Spleen (tissue), 11 donors: ENCODE data around the gene CEP20. TPM values are rescaled to one million over a fixed set of nuclear protein-coding genes. Genes with fewer than 3 reads are reported as not detected.

Experiments used
- DNase-seq: peaks from one replicate; pipeline ENCODE4 v3.0.0-alpha.2; 2020
- H3K27ac ChIP-seq, 8 donors: fragments of 200-600 bp; sonication (generic) in 7 of 8; 1 replicate in 4 of 8; 2 replicates in 4 of 8; pipeline versions ENCODE4 v1.5.0 to v1.8.0; 2016 to 2021; ENCODE audit warnings: inconsistent platforms in 4 of 8, mild to moderate bottlenecking in 4 of 8, moderate library complexity in 1 of 8
- H3K27me3 ChIP-seq, 7 donors: fragments of 200-600 bp; sonication (generic) in 6 of 7; replicated peaks in 1 of 7; 1 replicate in 4 of 7; 2 replicates in 3 of 7; pipeline versions ENCODE4 v1.5.0 to v1.8.0; 2016 to 2021; ENCODE audit warnings: inconsistent platforms in 3 of 7, mild to moderate bottlenecking in 1 of 7
- H3K36me3 ChIP-seq, 6 donors: fragments of 200-600 bp; sonication (generic) in 5 of 6; 1 replicate in 4 of 6; 2 replicates in 2 of 6; pipeline versions ENCODE4 v1.5.0 to v1.8.0; 2016 to 2021; ENCODE audit warnings: inconsistent platforms in 2 of 6
- H3K4me1 ChIP-seq, 6 donors: fragments of 200-600 bp; sonication (generic) in 5 of 6; 1 replicate in 3 of 6; 2 replicates in 3 of 6; pipeline versions ENCODE4 v1.5.0 to v1.8.0; 2016 to 2021; ENCODE audit warnings: inconsistent platforms in 3 of 6
- H3K4me3 ChIP-seq, 8 donors: fragments of 200-600 bp; sonication (generic) in 7 of 8; 1 replicate in 4 of 8; 2 replicates in 4 of 8; pipeline versions ENCODE4 v1.5.0 to v1.8.0; 2016 to 2021; ENCODE audit warnings: inconsistent platforms in 4 of 8, mild to moderate bottlenecking in 4 of 8, moderate library complexity in 2 of 8
- H3K9me3 ChIP-seq, 8 donors: fragments of 200-600 bp; sonication (generic) in 7 of 8; 1 replicate in 4 of 8; 2 replicates in 4 of 8; pipeline versions ENCODE4 v1.5.0 to v1.8.0; 2016 to 2021; ENCODE audit warnings: inconsistent platforms in 4 of 8
- POLR2A ChIP-seq, 3 donors: fragments of 450-650 bp; IDR thresholded peaks; one replicate each; pipeline ENCODE4 v1.5.1; 2017; ENCODE audit warnings: antibody characterized with exemption in 3 of 3, mild to moderate bottlenecking in 1 of 3
- POLR2AphosphoS5 ChIP-seq, 3 donors: sonication (generic); formaldehyde crosslinking; IDR thresholded peaks; one replicate each; pipeline ENCODE4 v1.5.1; 2017; ENCODE audit warnings: antibody characterized with exemption in 3 of 3
- WGBS, 5 donors: extraction: QIAGEN DNeasy Blood & Tissue Kit in 3 of 5; methylation state at CpG; one replicate each; pipeline versions ENCODE4 v1.1.5 to v1.1.7; 2013 to 2018; 5-methylcytosine and 5-hydroxymethylcytosine counted together
- intact Hi-C: fragments of 100-400 bp; cut with DNase I; formaldehyde crosslinking; loops from one replicate; pipeline ENCODE4 v1.15.0; 2023; ENCODE audit warnings: low total_unique reads
- polyA plus RNA-seq, 3 donors: library from polyadenylated mRNA; stranded (reverse); fragments of 200-250 nt; gene quantifications; one replicate each; pipeline ENCODE4 v1.2.1, GENCODE V29; 2013
- total RNA-seq, 7 donors: library from RNA; depleted of rRNA in 3 of 7; stranded (reverse); fragments of >200 nt in 3 of 7; fragmentation: NEBNext Ultra II Directional in 4 of 7; extraction: Animal tissue kit (Norgen Biotek cat#: 25700) in 4 of 7; gene quantifications; one replicate each; pipeline versions ENCODE4 v1.1.0 to v1.2.1, GENCODE V29; 2016 to 2021
- TF ChIP-seq, protein P1 (sequence below), 11 experiments: fragments of 200-600 bp in 7 of 11; fragments of 450-650 bp in 4 of 11; sonication (generic) in 4 of 11; IDR thresholded peaks in 8 of 11; conservative IDR thresholded peaks in 3 of 11; 1 replicate in 7 of 11; 2 replicates in 4 of 11; pipeline versions ENCODE4 v1.4.0 to v1.8.0; 2016 to 2021; ENCODE audit warnings: antibody characterized with exemption in 11 of 11, inconsistent platforms in 4 of 11, mild to moderate bottlenecking in 1 of 11
- donor health status: healthy with polysubstance abuse.
- donor health status: DM: no; HTN: no; CAD: no; lungs with moderate emphysema.
- donor health status: DM: no; HTN: no; CAD: no.
- donor health status: Bipolar disorder and iron deficiency.
- donor health status: healthy.
- donor health status: DM: no; HTN: no; CAD: no.
- donor health status: DM: yes; HTN: yes; CAD: no.

Gene CEP20
- total and polyA plus RNA-seq, 10 donors = 14.7 to 29.2 (median 25.6) TPM

DNA sequence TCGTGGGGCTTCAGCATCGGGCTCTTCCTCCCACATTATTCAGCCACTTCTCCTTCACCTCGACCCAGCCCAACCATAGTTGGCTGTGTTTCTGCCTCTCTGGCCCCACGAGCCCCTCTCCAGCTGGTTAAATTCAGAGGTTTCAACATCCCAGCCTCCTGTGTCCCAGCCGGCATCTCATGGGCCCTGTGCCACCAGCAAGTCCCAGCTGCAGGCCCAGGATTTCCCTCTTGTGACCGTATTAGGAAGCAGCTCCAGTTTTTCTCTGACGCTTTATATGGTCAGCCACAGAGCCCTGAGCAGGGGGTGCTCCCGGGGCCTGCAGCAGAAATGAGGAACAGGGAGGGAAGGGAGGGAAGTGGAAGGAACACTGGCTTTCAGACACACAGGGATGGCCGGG, 58.9 kb downstream of the CEP20 start:
- peaks cover 0 to 44% (median 5%) of the 10 kb centered on the region in 6 donors for H3K4me1 ChIP-seq
- intact Hi-C loops = no loop called here
- no peaks in the 10 kb centered on the region for H3K9me3 ChIP-seq
- H3K4me3 ChIP-seq = no peak overlapping the region
- DNase-seq = peak; percentile 68
- no peaks in the 10 kb centered on the region for H3K36me3 ChIP-seq
- H3K27ac ChIP-seq = peak overlapping the region in 5 of 8 donors; percentile 10 to 56 (median 51)
- no peaks in the 10 kb centered on the region for H3K27me3 ChIP-seq
- TF ChIP-seq POLR2AphosphoS5 (IDR thresholded peaks at IDR 0.05) = peak; percentile 29 to 75 (median 61)
- TF ChIP-seq POLR2A (IDR thresholded peaks at IDR 0.05) = no peak
- WGBS, 5 donors = 22 to 54% (median 38%) methylated on average over 9 of the region's 9 CpGs

DNA sequence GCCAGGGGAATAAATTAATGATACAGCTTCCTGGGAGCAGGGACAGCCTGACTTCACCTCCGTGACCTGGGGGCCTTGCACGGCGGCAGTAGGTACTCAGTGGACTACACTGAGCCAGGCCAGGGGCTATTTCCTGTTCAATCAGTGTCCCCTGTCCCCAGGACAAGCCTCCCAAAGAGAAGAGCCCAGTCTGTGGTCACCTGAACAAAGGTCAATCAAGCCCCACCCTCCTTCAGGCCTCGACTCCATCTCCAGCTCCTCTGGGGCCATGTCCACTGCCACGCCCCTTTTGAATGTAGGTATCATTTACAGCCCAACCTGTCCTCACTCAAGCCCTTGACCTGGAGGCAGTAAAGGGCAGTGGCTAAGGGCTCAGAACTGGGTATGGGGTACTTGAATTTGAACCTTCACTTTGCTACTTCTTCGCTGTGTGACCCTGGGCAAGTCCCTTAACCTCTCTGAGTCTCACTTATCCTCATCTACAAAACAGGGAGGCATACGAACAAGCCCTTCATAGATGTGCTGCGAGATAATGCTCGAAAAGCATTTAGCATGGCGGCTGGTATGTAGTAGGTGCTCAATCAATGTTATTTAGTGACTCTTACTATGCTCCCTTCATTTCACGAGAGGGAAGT, 60.6 kb downstream of the CEP20 start:
- Histone ChIP-seq H3K27me3 (no peaks in the 10 kb centered on the region), H3K27ac (peak overlapping the region in 2 of 8 donors; percentile 2 to 11), H3K4me3 (no peak overlapping the region), H3K36me3 (no peaks in the 10 kb centered on the region), H3K9me3 (no peaks in the 10 kb centered on the region), H3K4me1 (peaks cover 0 to 31% (median 5%) of the 10 kb centered on the region in 6 donors)
- TF ChIP-seq, protein P1, sequence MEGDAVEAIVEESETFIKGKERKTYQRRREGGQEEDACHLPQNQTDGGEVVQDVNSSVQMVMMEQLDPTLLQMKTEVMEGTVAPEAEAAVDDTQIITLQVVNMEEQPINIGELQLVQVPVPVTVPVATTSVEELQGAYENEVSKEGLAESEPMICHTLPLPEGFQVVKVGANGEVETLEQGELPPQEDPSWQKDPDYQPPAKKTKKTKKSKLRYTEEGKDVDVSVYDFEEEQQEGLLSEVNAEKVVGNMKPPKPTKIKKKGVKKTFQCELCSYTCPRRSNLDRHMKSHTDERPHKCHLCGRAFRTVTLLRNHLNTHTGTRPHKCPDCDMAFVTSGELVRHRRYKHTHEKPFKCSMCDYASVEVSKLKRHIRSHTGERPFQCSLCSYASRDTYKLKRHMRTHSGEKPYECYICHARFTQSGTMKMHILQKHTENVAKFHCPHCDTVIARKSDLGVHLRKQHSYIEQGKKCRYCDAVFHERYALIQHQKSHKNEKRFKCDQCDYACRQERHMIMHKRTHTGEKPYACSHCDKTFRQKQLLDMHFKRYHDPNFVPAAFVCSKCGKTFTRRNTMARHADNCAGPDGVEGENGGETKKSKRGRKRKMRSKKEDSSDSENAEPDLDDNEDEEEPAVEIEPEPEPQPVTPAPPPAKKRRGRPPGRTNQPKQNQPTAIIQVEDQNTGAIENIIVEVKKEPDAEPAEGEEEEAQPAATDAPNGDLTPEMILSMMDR (IDR thresholded peaks at IDR 0.05 in 8 of 11, conservative IDR thresholded peaks at IDR 0.05 in 3 of 11) = no peak
- peak; percentile 15 for DNase-seq
- 84 to 95% (median 91%) methylated on average over 11 of the region's 11 CpGs for WGBS, 5 donors
- intact Hi-C loops = no loop called here

DNA sequence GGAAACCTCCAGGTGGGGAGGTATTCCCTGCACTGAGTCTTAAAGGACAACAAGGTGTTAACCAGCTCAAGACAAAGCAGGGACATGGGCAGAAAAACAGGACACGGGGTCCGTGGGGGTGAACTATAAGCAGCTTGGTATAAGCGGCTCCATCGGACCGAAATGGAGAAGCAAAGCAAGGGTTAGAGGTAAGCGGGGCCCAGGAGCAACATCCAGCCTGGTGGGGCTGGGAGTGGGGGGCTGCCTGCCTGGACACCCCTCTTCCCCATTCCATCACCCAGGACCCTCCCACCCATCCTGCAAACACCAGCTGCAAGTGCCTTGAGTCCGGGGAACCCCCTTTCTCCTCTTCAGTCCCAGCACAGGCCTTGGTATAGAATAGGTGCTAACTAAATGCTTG, 61.1 kb downstream of the CEP20 start:
- no peaks in the 10 kb centered on the region for H3K27me3 ChIP-seq
- peaks cover 0 to 31% (median 5%) of the 10 kb centered on the region in 6 donors for H3K4me1 ChIP-seq
- intact Hi-C loops = no loop called here
- H3K27ac ChIP-seq = no peak overlapping the region
- peak; percentile 14 for DNase-seq
- no peak overlapping the region for H3K4me3 ChIP-seq
- no peaks in the 10 kb centered on the region for H3K9me3 ChIP-seq
- H3K36me3 ChIP-seq = no peaks in the 10 kb centered on the region
- 84 to 96% (median 92%) methylated on average over 7 of the region's 7 CpGs for WGBS, 5 donors
- TF ChIP-seq POLR2A (IDR thresholded peaks at IDR 0.05) (no peak), POLR2AphosphoS5 (IDR thresholded peaks at IDR 0.05) (no peak)
- TF ChIP-seq, protein P1 (IDR thresholded peaks at IDR 0.05 in 8 of 11, conservative IDR thresholded peaks at IDR 0.05 in 3 of 11) = no peak

DNA sequence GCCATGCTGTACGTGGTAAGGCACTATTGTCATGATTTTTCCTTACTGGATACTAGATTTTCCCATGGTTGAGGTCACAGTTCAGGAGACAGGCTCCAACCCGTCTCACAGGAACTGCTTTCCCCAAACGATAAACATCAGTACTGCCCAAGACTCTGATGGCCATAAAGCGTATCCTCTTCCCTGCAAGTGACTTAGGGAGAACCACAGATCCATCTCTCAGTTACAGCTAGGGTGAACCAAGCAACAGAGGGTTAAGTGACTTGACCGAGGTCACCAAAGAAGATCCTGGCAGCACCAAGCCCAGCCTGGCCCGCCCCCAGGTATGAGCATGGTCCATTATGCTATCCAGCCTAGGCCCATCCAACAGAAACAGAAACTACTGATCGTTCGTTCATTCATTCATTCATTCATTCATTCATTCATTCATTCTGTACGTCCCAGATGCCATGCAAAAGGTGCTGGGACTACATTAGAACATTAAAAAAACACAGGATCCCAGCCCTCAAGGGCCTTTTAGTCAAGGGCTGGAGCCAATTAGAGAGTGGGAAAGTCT, 62.6 kb downstream of the CEP20 start:
- H3K36me3 ChIP-seq = no peaks in the 10 kb centered on the region
- H3K27ac ChIP-seq = peak overlapping the region in 1 of 8 donors; percentile 7
- H3K4me1 ChIP-seq = peaks cover 0 to 21% (median under 1%) of the 10 kb centered on the region in 6 donors
- TF ChIP-seq POLR2AphosphoS5 (IDR thresholded peaks at IDR 0.05) = no peak
- H3K4me3 ChIP-seq = no peak overlapping the region
- no peaks in the 10 kb centered on the region for H3K27me3 ChIP-seq
- peak; percentile 40 for DNase-seq
- 73 to 84% (median 78%) methylated on average over 9 of the region's 9 CpGs for WGBS, 5 donors
- intact Hi-C loops = no loop called here
- no peaks in the 10 kb centered on the region for H3K9me3 ChIP-seq

DNA sequence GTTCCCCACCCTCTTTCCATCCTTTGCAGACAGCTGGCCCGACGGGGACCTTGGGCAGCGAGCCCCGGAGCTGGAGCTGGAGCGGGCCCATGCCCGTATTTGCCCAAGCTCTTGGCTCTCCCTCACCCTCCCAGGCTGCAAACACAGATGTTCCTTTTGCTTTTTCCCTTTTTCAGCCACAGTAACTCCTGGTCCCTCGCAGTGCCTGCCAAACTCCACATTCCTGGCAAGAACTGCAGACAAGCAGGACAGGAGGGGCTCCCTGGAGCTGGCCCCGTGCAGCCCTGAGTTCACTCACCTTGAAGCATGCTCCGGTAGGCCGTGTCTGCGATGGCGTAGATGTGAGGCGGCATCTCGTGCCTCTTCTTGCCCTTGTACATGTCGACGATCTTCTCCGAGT, 65.4 kb downstream of the CEP20 start:
- no peak overlapping the region for H3K4me3 ChIP-seq
- TF ChIP-seq POLR2AphosphoS5 (IDR thresholded peaks at IDR 0.05) (peak in 2 of 3 donors; percentile 9 to 58), POLR2A (IDR thresholded peaks at IDR 0.05) (no peak)
- TF ChIP-seq, protein P1 (IDR thresholded peaks at IDR 0.05 in 8 of 11, conservative IDR thresholded peaks at IDR 0.05 in 3 of 11) = no peak
- 84 to 91% (median 87%) methylated on average over 16 to 17 of the region's 17 CpGs for whole genome bisulfite sequencing, 5 donors
- DNase-seq = peak; percentile 68
- intact Hi-C loops = no loop called here
- no peaks in the 10 kb centered on the region for H3K9me3 ChIP-seq
- H3K4me1 ChIP-seq = no peaks in the 10 kb centered on the region
- peaks cover 0 to 10% (median 0%) of the 10 kb centered on the region in 6 donors for H3K36me3 ChIP-seq
- no peak overlapping the region for H3K27ac ChIP-seq
- no peaks in the 10 kb centered on the region for H3K27me3 ChIP-seq
